ENCODE results near the gene ARHGEF10L. TPM values are rescaled to one million over a fixed set of nuclear protein-coding genes. Genes with fewer than 3 reads are reported as not detected.

The ARHGEF10L gene
- polyA plus RNA-seq, 2 donors: 39.1 to 64.4 TPM

DNA sequence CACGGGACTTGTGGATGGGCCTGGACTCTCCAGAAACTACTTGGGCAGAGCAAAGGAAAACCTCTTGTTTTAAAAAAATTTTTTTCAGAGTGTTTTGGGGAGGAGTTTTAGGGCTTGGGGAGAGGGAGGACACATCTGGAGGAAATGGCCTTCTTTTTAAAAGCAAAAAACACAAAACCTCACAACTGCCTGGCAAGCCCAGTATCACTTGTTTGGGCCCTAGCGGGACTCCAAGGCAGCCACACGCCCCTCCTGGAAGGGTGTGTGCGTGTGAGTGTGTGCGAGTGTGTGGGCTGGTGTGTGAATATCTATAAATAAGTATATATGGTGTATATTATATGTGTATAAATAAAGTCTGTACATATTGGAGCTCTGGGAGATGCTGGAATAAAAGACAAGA lies 158.0 kb downstream of the ARHGEF10L start:
- H3K27me3 ChIP-seq (ENCODE audit: control insufficient read depth in 1 of 2, insufficient read depth in 2 of 2, low read length in 2 of 2): no peaks in the 10 kb centered on the region
- WGBS, 2 donors: 62 to 73% methylated on average over 5 of the region's 5 CpGs
- peaks cover 2 to 35% of the 10 kb centered on the region in 2 donors for H3K36me3 ChIP-seq (ENCODE audit: control insufficient read depth in 2 of 2, insufficient read depth in 2 of 2, low read length in 1 of 2)
- no peak overlapping the region for H3K27ac ChIP-seq (ENCODE audit: low read depth in 2 of 2, low read length in 1 of 2)
- H3K4me1 ChIP-seq (ENCODE audit: control insufficient read depth in 2 of 2, insufficient read depth in 2 of 2, low read length in 1 of 2): no peaks in the 10 kb centered on the region
- H3K9me3 ChIP-seq (ENCODE audit: control insufficient read depth in 2 of 2, insufficient read depth in 1 of 2, low read depth in 1 of 2, low read length in 1 of 2): no peaks in the 10 kb centered on the region
- no peak overlapping the region for H3K4me3 ChIP-seq (ENCODE audit: low read depth in 1 of 2, low read length in 2 of 2)

DNA sequence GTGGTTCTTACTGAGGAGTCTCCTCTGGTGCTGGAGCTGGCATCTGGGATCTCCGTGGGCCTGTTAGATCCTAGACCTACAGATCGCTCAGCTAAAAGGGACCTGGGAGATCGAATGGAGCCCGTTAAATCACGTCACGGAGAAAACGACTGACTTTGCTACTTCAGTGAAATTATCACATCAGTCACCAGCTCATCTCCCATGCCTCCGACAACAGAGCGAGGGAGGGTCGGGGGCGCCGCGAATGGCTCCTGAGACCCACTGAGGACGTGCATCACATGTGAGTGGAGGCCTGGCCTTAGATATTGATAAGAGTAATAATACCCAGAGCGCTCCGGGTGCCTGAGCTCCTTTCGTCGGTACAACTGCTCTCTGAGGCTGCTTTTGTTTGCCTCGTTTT lies 160.1 kb downstream of the ARHGEF10L start:
- H3K4me3 ChIP-seq (ENCODE audit: low read depth in 1 of 2, low read length in 2 of 2): no peak overlapping the region
- WGBS, 2 donors: 85 to 90% methylated on average over 19 of the region's 19 CpGs
- H3K9me3 ChIP-seq (ENCODE audit: control insufficient read depth in 2 of 2, insufficient read depth in 1 of 2, low read depth in 1 of 2, low read length in 1 of 2): no peaks in the 10 kb centered on the region
- peaks cover 0 to 17% of the 10 kb centered on the region in 2 donors for H3K36me3 ChIP-seq (ENCODE audit: control insufficient read depth in 2 of 2, insufficient read depth in 2 of 2, low read length in 1 of 2)
- H3K27me3 ChIP-seq (ENCODE audit: control insufficient read depth in 1 of 2, insufficient read depth in 2 of 2, low read length in 2 of 2): no peaks in the 10 kb centered on the region
- no peaks in the 10 kb centered on the region for H3K4me1 ChIP-seq (ENCODE audit: control insufficient read depth in 2 of 2, insufficient read depth in 2 of 2, low read length in 1 of 2)
- no peak overlapping the region for H3K27ac ChIP-seq (ENCODE audit: low read depth in 2 of 2, low read length in 1 of 2)

DNA sequence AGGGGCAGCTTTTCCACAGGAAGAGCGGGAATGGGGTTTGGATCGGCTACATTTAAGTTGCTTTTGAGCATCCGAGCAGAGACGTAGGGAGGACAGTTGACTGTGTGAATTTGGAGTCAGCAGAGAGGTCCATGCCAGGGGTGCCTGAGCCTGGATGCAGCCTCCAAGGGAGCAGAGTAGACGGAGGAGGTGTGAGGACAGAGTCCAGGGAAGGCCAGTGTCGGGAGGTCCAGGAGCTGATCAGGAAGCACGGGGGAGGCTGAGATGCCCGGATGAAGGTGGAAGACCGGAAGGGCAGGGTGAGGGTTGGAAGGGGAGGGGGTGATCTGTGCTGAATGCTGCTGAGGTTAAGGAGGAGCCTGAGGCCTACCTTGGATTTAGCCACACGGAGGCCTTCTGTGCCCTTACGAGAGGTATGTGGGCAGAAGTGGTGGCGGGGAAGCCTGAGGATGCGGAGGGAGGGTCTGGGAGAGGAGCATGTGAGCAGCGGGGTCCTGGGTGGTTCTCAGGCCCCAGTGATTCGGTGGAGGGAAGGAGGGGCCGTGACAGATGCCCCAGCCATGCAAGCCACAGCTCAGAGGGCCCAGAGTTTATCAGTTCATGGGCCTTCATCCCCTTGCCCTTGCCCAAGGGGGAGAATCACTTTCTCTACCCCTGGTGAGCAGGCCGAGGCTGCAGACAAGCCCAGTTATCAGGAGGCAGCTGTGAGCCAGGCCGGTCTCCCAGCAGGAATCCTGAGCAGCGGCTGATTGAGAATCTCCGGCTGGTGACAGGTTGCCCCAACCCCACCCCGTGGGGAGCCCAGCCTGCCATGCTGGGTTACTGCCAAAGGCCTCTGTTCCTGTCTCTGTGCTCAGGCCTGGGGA lies 161.7 kb downstream of the ARHGEF10L start:
- H3K4me3 ChIP-seq (ENCODE audit: low read depth in 1 of 2, low read length in 2 of 2): no peak overlapping the region
- no peaks in the 10 kb centered on the region for H3K4me1 ChIP-seq (ENCODE audit: control insufficient read depth in 2 of 2, insufficient read depth in 2 of 2, low read length in 1 of 2)
- no peaks in the 10 kb centered on the region for H3K27me3 ChIP-seq (ENCODE audit: control insufficient read depth in 1 of 2, insufficient read depth in 2 of 2, low read length in 2 of 2)
- peaks cover 0 to 7% of the 10 kb centered on the region in 2 donors for H3K36me3 ChIP-seq (ENCODE audit: control insufficient read depth in 2 of 2, insufficient read depth in 2 of 2, low read length in 1 of 2)
- 80 to 81% methylated on average over 21 of the region's 21 CpGs for WGBS, 2 donors
- no peaks in the 10 kb centered on the region for H3K9me3 ChIP-seq (ENCODE audit: control insufficient read depth in 2 of 2, insufficient read depth in 1 of 2, low read depth in 1 of 2, low read length in 1 of 2)
- no peak overlapping the region for H3K27ac ChIP-seq (ENCODE audit: low read depth in 2 of 2, low read length in 1 of 2)

- Histone ChIP-seq H3K27me3 (ENCODE audit: control insufficient read depth in 1 of 2, insufficient read depth in 2 of 2, low read length in 2 of 2) (no peaks in the 10 kb centered on the region), H3K36me3 (ENCODE audit: control insufficient read depth in 2 of 2, insufficient read depth in 2 of 2, low read length in 1 of 2) (no peaks in the 10 kb centered on the region), H3K27ac (ENCODE audit: low read depth in 2 of 2, low read length in 1 of 2) (no peak overlapping the region), H3K4me3 (ENCODE audit: low read depth in 1 of 2, low read length in 2 of 2) (no peak overlapping the region), H3K4me1 (ENCODE audit: control insufficient read depth in 2 of 2, insufficient read depth in 2 of 2, low read length in 1 of 2) (peaks cover 0 to under 1% of the 10 kb centered on the region in 2 donors), H3K9me3 (ENCODE audit: control insufficient read depth in 2 of 2, insufficient read depth in 1 of 2, low read depth in 1 of 2, low read length in 1 of 2) (peaks cover 0 to under 1% of the 10 kb centered on the region in 2 donors)
- WGBS, 2 donors: 76 to 78% methylated on average over 7 of the region's 7 CpGs
These were observed 164.7 kb downstream of the ARHGEF10L start for GRCh38 chr1:17704176-17704575.

DNA sequence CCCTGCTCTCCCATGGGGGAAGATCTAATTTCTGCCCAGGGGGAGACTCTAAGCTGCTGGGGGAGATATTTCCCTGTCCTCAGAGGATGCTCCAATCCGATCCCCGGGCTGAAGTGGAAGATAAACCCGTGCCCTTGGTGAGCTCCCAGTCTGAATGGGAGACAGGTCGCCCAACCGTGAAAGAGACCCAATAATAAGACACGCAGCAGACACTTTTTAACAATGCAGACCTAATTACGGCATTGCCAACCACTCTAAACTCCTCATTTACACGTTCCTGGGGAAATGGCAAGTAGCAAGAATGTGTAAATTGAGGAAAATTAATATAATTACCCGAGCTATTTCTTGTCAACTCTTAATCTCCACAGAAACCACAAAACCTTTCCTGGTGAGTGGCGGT lies 166.9 kb downstream of the ARHGEF10L start:
- peaks cover 0 to 2% of the 10 kb centered on the region in 2 donors for H3K4me1 ChIP-seq (ENCODE audit: control insufficient read depth in 2 of 2, insufficient read depth in 2 of 2, low read length in 1 of 2)
- no peak overlapping the region for H3K27ac ChIP-seq (ENCODE audit: low read depth in 2 of 2, low read length in 1 of 2)
- H3K4me3 ChIP-seq (ENCODE audit: low read depth in 1 of 2, low read length in 2 of 2): no peak overlapping the region
- WGBS, 2 donors: 63 to 75% methylated on average over 10 of the region's 10 CpGs
- peaks cover 0 to 6% of the 10 kb centered on the region in 2 donors for H3K9me3 ChIP-seq (ENCODE audit: control insufficient read depth in 2 of 2, insufficient read depth in 1 of 2, low read depth in 1 of 2, low read length in 1 of 2)
- H3K36me3 ChIP-seq (ENCODE audit: control insufficient read depth in 2 of 2, insufficient read depth in 2 of 2, low read length in 1 of 2): no peaks in the 10 kb centered on the region
- no peaks in the 10 kb centered on the region for H3K27me3 ChIP-seq (ENCODE audit: control insufficient read depth in 1 of 2, insufficient read depth in 2 of 2, low read length in 2 of 2)

DNA sequence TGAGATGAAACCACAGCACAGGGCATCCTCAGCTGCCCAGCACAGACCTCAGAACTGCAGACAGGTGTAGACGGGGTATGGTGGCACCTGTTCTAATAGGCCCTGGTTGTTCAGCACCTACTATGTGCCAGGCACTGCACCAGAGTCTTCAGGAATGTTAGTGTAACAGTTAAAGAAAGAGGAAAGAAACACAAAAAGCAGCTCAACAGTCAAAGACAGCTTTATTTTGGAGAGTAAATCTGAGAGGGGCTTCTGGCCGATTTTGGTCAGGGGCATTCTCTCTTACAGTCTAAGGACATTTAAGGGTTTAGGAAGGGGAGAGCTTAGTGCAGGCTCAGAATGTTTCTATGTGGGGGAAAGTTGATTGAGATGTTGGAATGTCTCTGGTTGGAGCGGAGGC lies 170.5 kb downstream of the ARHGEF10L start:
- no peaks in the 10 kb centered on the region for H3K27me3 ChIP-seq (ENCODE audit: control insufficient read depth in 1 of 2, insufficient read depth in 2 of 2, low read length in 2 of 2)
- peaks cover 0 to 6% of the 10 kb centered on the region in 2 donors for H3K9me3 ChIP-seq (ENCODE audit: control insufficient read depth in 2 of 2, insufficient read depth in 1 of 2, low read depth in 1 of 2, low read length in 1 of 2)
- H3K4me1 ChIP-seq (ENCODE audit: control insufficient read depth in 2 of 2, insufficient read depth in 2 of 2, low read length in 1 of 2): peaks cover 0 to 2% of the 10 kb centered on the region in 2 donors
- 88 to 90% methylated on average over 3 of the region's 3 CpGs for WGBS, 2 donors
- H3K36me3 ChIP-seq (ENCODE audit: control insufficient read depth in 2 of 2, insufficient read depth in 2 of 2, low read length in 1 of 2): no peaks in the 10 kb centered on the region
- no peak overlapping the region for H3K4me3 ChIP-seq (ENCODE audit: low read depth in 1 of 2, low read length in 2 of 2)
- no peak overlapping the region for H3K27ac ChIP-seq (ENCODE audit: low read depth in 2 of 2, low read length in 1 of 2)

- Histone ChIP-seq H3K27ac (ENCODE audit: low read depth in 2 of 2, low read length in 1 of 2) (no peak overlapping the region), H3K9me3 (ENCODE audit: control insufficient read depth in 2 of 2, insufficient read depth in 1 of 2, low read depth in 1 of 2, low read length in 1 of 2) (peaks cover 0 to 6% of the 10 kb centered on the region in 2 donors), H3K4me3 (ENCODE audit: low read depth in 1 of 2, low read length in 2 of 2) (no peak overlapping the region), H3K36me3 (ENCODE audit: control insufficient read depth in 2 of 2, insufficient read depth in 2 of 2, low read length in 1 of 2) (no peaks in the 10 kb centered on the region), H3K27me3 (ENCODE audit: control insufficient read depth in 1 of 2, insufficient read depth in 2 of 2, low read length in 2 of 2) (no peaks in the 10 kb centered on the region), H3K4me1 (ENCODE audit: control insufficient read depth in 2 of 2, insufficient read depth in 2 of 2, low read length in 1 of 2) (peaks cover 0 to 2% of the 10 kb centered on the region in 2 donors)
- 74 to 80% methylated on average over 4 of the region's 4 CpGs for WGBS, 2 donors
These were observed 171.5 kb downstream of the ARHGEF10L start for GRCh38 chr1:17710889-17711576.

GRCh38 chr1:17711577-17711910 lies 172.0 kb downstream of the ARHGEF10L start:
- Histone ChIP-seq H3K27ac (ENCODE audit: low read depth in 2 of 2, low read length in 1 of 2) (no peak overlapping the region), H3K27me3 (ENCODE audit: control insufficient read depth in 1 of 2, insufficient read depth in 2 of 2, low read length in 2 of 2) (no peaks in the 10 kb centered on the region), H3K4me3 (ENCODE audit: low read depth in 1 of 2, low read length in 2 of 2) (no peak overlapping the region), H3K4me1 (ENCODE audit: control insufficient read depth in 2 of 2, insufficient read depth in 2 of 2, low read length in 1 of 2) (peaks cover 0 to 2% of the 10 kb centered on the region in 2 donors), H3K9me3 (ENCODE audit: control insufficient read depth in 2 of 2, insufficient read depth in 1 of 2, low read depth in 1 of 2, low read length in 1 of 2) (peaks cover 0 to 6% of the 10 kb centered on the region in 2 donors), H3K36me3 (ENCODE audit: control insufficient read depth in 2 of 2, insufficient read depth in 2 of 2, low read length in 1 of 2) (no peaks in the 10 kb centered on the region)

GRCh38 chr1:17711941-17712340 lies 172.4 kb downstream of the ARHGEF10L start:
- Histone ChIP-seq H3K4me3 (ENCODE audit: low read depth in 1 of 2, low read length in 2 of 2) (no peak overlapping the region), H3K36me3 (ENCODE audit: control insufficient read depth in 2 of 2, insufficient read depth in 2 of 2, low read length in 1 of 2) (no peaks in the 10 kb centered on the region), H3K4me1 (ENCODE audit: control insufficient read depth in 2 of 2, insufficient read depth in 2 of 2, low read length in 1 of 2) (peaks cover 0 to 2% of the 10 kb centered on the region in 2 donors), H3K9me3 (ENCODE audit: control insufficient read depth in 2 of 2, insufficient read depth in 1 of 2, low read depth in 1 of 2, low read length in 1 of 2) (peaks cover 0 to 6% of the 10 kb centered on the region in 2 donors), H3K27me3 (ENCODE audit: control insufficient read depth in 1 of 2, insufficient read depth in 2 of 2, low read length in 2 of 2) (no peaks in the 10 kb centered on the region), H3K27ac (ENCODE audit: low read depth in 2 of 2, low read length in 1 of 2) (no peak overlapping the region)
- WGBS, 2 donors: 87 to 89% methylated on average over 5 of the region's 5 CpGs

Data from esophagus (tissue), 2 donors.